LNCaP clone FGC (cell line): ENCODE results near the gene F13A1.

ENCODE experiments used
- DNase-seq: peaks from one replicate; pipeline ENCODE4 v3.0.0-alpha.2; 2011; ENCODE audit warnings: low read depth
- H3K4me3 ChIP-seq: 2 replicates; pipeline ENCODE4 v1.5.1; 2011; ENCODE audit warnings: mild to moderate bottlenecking, low read depth, low read length, control low read depth
- CTCF ChIP-seq: IDR thresholded peaks from 2 replicates; pipeline ENCODE4 v1.5.1; 2012; ENCODE audit warnings: mild to moderate bottlenecking; ENCODE audit not compliant: control insufficient read depth, insufficient read depth; ENCODE audit errors: extremely low read depth

Gene F13A1

GRCh38 chr6:6179858-6180623 lies 140.4 kb downstream of the F13A1 start:
- no peak for DNase-seq
- no peak for TF ChIP-seq CTCF
- H3K4me3 ChIP-seq, result no peak overlapping the region

- DNase-seq, result no peak
- no peak overlapping the region for H3K4me3 ChIP-seq
- no peak for TF ChIP-seq CTCF
Observed at GRCh38 chr6:6178795-6179194, 141.7 kb downstream of the F13A1 start.

DNA sequence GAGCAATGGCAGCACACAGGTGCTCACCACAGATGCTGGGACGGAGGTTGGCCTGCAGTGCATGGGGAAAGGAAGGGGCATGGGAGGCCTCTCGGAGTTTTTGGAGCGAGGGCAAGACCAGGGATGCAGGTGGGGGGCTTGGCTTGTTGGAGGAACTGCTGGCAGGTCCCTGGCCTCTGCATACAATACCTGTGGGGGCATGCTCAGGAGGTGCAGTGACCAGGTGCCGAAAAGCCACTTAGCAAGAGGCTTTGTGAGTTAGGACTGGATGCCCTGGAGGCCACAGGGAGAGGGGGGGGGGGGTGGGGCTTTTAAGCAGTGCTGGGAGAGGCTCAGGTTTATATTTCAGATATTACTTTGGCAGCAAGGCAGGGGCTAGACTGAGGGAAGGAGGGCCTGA lies 142.7 kb downstream of the F13A1 start:
- TF ChIP-seq CTCF, result no peak
- DNase-seq, result no peak

GRCh38 chr6:6176586-6177228 lies 143.8 kb downstream of the F13A1 start:
- DNase-seq, result no peak
- TF ChIP-seq CTCF, result no peak
- no peak overlapping the region for H3K4me3 ChIP-seq

More for the DNA sequence above, 142.7 kb downstream of the F13A1 start:
- no peak overlapping the region for H3K4me3 ChIP-seq

GRCh38 chr6:6176127-6176526 lies 144.3 kb downstream of the F13A1 start:
- no peak overlapping the region for H3K4me3 ChIP-seq
- no peak for DNase-seq
- no peak for TF ChIP-seq CTCF

- no peak for TF ChIP-seq CTCF
- no peak overlapping the region for H3K4me3 ChIP-seq
- DNase-seq, result no peak
Observed at GRCh38 chr6:6169141-6169540, 151.3 kb downstream of the F13A1 start.
